WTC11 (cell line): ENCODE measurements around the gene TIMM10B. TPM values are rescaled to one million over a fixed set of nuclear protein-coding genes. Genes with fewer than 3 reads are reported as not detected.

ENCODE experiments used
- ATAC-seq: fragments of 200-7000 bp; cut with Tn5 transposase; 2 replicates; pipeline ENCODE4 v1.10.0; 2021; ENCODE audit warnings: mild to moderate bottlenecking, moderate library complexity
- CTCF ChIA-PET: fragments of 300-600 bp; sonication (Branson Sonifier 250); formaldehyde crosslinking; loops from one replicate; lab custom pipeline; 2021; ENCODE audit warnings: antibody characterized with exemption; lab: Charles Lee
- POLR2A ChIA-PET: fragments of 350-600 bp; sonication (Branson Sonifier 250); formaldehyde crosslinking; loops from one replicate; lab custom pipeline; 2021; ENCODE audit warnings: antibody characterized with exemption; lab: Charles Lee
- DNase-seq: peaks from one replicate; pipeline ENCODE4 v3.0.0; 2021; ENCODE audit warnings: low spot score
- H3K27ac Mint-ChIP-seq: 2 replicates; pipeline ENCODE4 v1.8.0; 2021; ENCODE audit warnings: mixed read lengths
- H3K27me3 Mint-ChIP-seq: 2 replicates; pipeline ENCODE4 v1.8.0; 2021; ENCODE audit warnings: low read depth, mild to moderate bottlenecking, moderate library complexity, mixed read lengths
- H3K36me3 Mint-ChIP-seq: 2 replicates; pipeline ENCODE4 v1.8.0; 2021; ENCODE audit warnings: mixed read lengths
- H3K4me1 Mint-ChIP-seq: 2 replicates; pipeline ENCODE4 v1.8.0; 2022; ENCODE audit warnings: mixed read lengths
- H3K4me3 Mint-ChIP-seq: 2 replicates; pipeline ENCODE4 v1.8.0; 2021; ENCODE audit warnings: mild to moderate bottlenecking, moderate library complexity, mixed read lengths
- H3K9me3 Mint-ChIP-seq: 2 replicates; pipeline ENCODE4 v1.8.0; 2021; ENCODE audit warnings: mixed read lengths
- CBFB ChIP-seq: sonication (generic); formaldehyde crosslinking; IDR thresholded peaks from 2 replicates; pipeline ENCODE4 v1.8.1; 2022; ENCODE audit warnings: mild to moderate bottlenecking, low read depth, missing genetic modification reagents
- EMX1 ChIP-seq: fragments of 250-450 bp; sonication (Bioruptor Pico); IDR thresholded peaks from 2 replicates; pipeline ENCODE4 v1.8.0; 2021; ENCODE audit warnings: mild to moderate bottlenecking
- ESRRA ChIP-seq: sonication (generic); formaldehyde crosslinking; IDR thresholded peaks from 2 replicates; pipeline ENCODE4 v1.8.1; 2022; ENCODE audit warnings: mild to moderate bottlenecking, missing genetic modification reagents, borderline replicate concordance
- FOXJ3 ChIP-seq: sonication (generic); formaldehyde crosslinking; IDR thresholded peaks from 2 replicates; pipeline ENCODE4 v1.9.0; 2021; ENCODE audit warnings: missing genetic modification reagents, mild to moderate bottlenecking, borderline replicate concordance
- GABPB1 ChIP-seq: sonication (generic); formaldehyde crosslinking; IDR thresholded peaks from 2 replicates; pipeline ENCODE4 v1.8.1; 2023; ENCODE audit warnings: mild to moderate bottlenecking, missing genetic modification reagents
- HMGA2 ChIP-seq: fragments of 250-450 bp; sonication (Bioruptor Pico); IDR thresholded peaks from 2 replicates; pipeline ENCODE4 v1.4.0; 2021; ENCODE audit warnings: mild to moderate bottlenecking, moderate library complexity
- NFATC4 ChIP-seq: fragments of 250-450 bp; sonication (Bioruptor Pico); IDR thresholded peaks from 2 replicates; pipeline ENCODE4 v1.9.0; 2021; ENCODE audit warnings: mild to moderate bottlenecking
- NFE2L1 ChIP-seq: sonication (generic); formaldehyde crosslinking; IDR thresholded peaks from 2 replicates; pipeline ENCODE4 v1.8.1; 2023; ENCODE audit warnings: missing genetic modification reagents
- NFYB ChIP-seq: sonication (generic); formaldehyde crosslinking; conservative IDR thresholded peaks from 2 replicates; pipeline ENCODE4 v1.8.0; 2022; ENCODE audit warnings: low read depth, missing genetic modification reagents
- NR2C2 ChIP-seq: sonication (generic); formaldehyde crosslinking; IDR thresholded peaks from 2 replicates; pipeline ENCODE4 v1.8.0; 2022; ENCODE audit warnings: mild to moderate bottlenecking, missing genetic modification reagents
- OVOL2 ChIP-seq: fragments of 250-450 bp; sonication (Bioruptor Pico); IDR thresholded peaks from 2 replicates; pipeline ENCODE4 v1.9.0; 2021; ENCODE audit warnings: mild to moderate bottlenecking, borderline replicate concordance
- SMAD3 ChIP-seq: sonication (generic); formaldehyde crosslinking; IDR thresholded peaks from 2 replicates; pipeline ENCODE4 v1.8.0; 2022; ENCODE audit warnings: missing genetic modification reagents, mild to moderate bottlenecking, borderline replicate concordance
- SP1 ChIP-seq: sonication (generic); formaldehyde crosslinking; conservative IDR thresholded peaks from 2 replicates; pipeline ENCODE4 v1.8.1; 2022; ENCODE audit warnings: missing genetic modification reagents
- ZNF138 ChIP-seq: sonication (generic); formaldehyde crosslinking; conservative IDR thresholded peaks from 2 replicates; pipeline ENCODE4 v1.8.1; 2022; ENCODE audit warnings: mild to moderate bottlenecking, moderate library complexity, missing genetic modification reagents
- ZNF317 ChIP-seq: sonication (generic); formaldehyde crosslinking; IDR thresholded peaks from 2 replicates; pipeline ENCODE4 v1.8.1; 2023; ENCODE audit warnings: low read depth, mild to moderate bottlenecking, moderate library complexity, missing genetic modification reagents, borderline replicate concordance
- total RNA-seq: library from RNA; stranded (reverse); gene quantifications from 3 replicates; pipeline ENCODE4 v1.2.3, GENCODE V29; 2021
- TF ChIP-seq, protein P1 (sequence below): sonication (generic); formaldehyde crosslinking; IDR thresholded peaks from 2 replicates; pipeline ENCODE4 v1.8.1; 2023; ENCODE audit warnings: mild to moderate bottlenecking, missing genetic modification reagents
- TF ChIP-seq, protein P2 (sequence below): sonication (generic); formaldehyde crosslinking; IDR thresholded peaks from 2 replicates; pipeline ENCODE4 v1.8.0; 2023; ENCODE audit warnings: mild to moderate bottlenecking, missing genetic modification reagents
- TF ChIP-seq, protein P3 (sequence below): fragments of 250-450 bp; sonication (Bioruptor Pico); IDR thresholded peaks from 2 replicates; pipeline ENCODE4 v1.9.0; 2021; ENCODE audit warnings: moderate library complexity, mild to moderate bottlenecking, inconsistent platforms, borderline replicate concordance
- TF ChIP-seq, protein P4 (sequence below): fragments of 250-450 bp; sonication (Bioruptor Pico); IDR thresholded peaks from 2 replicates; pipeline ENCODE4 v2.1.2; 2022; ENCODE audit warnings: mild to moderate bottlenecking, moderate library complexity
- TF ChIP-seq, protein P5 (sequence below): sonication (generic); formaldehyde crosslinking; IDR thresholded peaks from 2 replicates; pipeline ENCODE4 v1.8.0; 2022; ENCODE audit warnings: mild to moderate bottlenecking, missing genetic modification reagents
- TF ChIP-seq, protein P6 (sequence below): sonication (generic); formaldehyde crosslinking; IDR thresholded peaks from 2 replicates; pipeline ENCODE4 v1.8.1; 2022; ENCODE audit warnings: missing genetic modification reagents, borderline replicate concordance

Gene TIMM10B
- total RNA-seq, 1 experiment from 2014 or later, result 35.8 TPM

DNA sequence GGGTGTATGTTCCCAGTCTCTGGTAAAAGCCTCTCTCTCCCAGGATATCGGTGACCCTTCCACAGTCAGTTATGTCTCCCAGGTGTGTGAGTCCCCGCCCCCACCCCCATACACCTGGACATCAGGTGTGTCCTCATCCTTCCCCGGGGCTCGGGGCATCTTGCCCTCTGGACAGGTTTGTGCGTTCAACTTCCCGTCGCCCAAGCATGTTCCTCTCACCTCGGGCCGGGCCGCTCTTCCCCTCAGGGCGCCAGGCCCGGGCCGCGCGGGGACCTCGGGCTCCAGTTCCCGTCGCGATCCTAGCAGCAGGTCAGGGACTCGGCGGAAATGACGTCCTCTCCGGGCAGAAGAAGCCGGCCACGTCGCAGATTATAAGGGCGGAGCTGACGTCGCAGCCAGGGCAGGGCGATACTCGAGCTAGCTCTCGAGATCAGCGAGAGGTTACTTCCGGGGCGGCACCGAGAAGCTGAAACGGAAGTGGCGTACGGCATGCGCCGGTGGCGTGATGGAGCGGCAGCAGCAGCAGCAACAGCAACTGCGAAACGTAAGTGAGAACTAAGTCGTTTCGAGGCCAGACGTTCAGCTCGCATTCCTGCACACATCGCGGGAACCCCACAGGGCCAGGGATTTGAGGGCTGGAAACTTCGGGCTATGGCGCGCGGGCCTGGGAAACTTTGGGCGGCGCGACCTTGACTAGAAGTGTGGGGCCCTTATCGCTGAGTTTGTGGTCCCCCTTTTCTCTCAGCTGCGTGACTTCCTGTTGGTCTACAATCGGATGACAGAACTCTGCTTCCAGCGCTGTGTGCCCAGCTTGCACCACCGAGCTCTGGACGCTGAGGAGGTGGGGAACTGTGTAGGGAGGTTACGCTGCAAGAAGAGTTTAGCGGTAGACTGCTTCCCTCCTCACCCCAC, at the start of gene TIMM10B, which contains the start of gene ARFIP2 (continued):
- TF ChIP-seq, protein P1, sequence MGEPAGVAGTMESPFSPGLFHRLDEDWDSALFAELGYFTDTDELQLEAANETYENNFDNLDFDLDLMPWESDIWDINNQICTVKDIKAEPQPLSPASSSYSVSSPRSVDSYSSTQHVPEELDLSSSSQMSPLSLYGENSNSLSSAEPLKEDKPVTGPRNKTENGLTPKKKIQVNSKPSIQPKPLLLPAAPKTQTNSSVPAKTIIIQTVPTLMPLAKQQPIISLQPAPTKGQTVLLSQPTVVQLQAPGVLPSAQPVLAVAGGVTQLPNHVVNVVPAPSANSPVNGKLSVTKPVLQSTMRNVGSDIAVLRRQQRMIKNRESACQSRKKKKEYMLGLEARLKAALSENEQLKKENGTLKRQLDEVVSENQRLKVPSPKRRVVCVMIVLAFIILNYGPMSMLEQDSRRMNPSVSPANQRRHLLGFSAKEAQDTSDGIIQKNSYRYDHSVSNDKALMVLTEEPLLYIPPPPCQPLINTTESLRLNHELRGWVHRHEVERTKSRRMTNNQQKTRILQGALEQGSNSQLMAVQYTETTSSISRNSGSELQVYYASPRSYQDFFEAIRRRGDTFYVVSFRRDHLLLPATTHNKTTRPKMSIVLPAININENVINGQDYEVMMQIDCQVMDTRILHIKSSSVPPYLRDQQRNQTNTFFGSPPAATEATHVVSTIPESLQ (CRISPR knock-in tag), result no peak
- TF ChIP-seq, protein P2, sequence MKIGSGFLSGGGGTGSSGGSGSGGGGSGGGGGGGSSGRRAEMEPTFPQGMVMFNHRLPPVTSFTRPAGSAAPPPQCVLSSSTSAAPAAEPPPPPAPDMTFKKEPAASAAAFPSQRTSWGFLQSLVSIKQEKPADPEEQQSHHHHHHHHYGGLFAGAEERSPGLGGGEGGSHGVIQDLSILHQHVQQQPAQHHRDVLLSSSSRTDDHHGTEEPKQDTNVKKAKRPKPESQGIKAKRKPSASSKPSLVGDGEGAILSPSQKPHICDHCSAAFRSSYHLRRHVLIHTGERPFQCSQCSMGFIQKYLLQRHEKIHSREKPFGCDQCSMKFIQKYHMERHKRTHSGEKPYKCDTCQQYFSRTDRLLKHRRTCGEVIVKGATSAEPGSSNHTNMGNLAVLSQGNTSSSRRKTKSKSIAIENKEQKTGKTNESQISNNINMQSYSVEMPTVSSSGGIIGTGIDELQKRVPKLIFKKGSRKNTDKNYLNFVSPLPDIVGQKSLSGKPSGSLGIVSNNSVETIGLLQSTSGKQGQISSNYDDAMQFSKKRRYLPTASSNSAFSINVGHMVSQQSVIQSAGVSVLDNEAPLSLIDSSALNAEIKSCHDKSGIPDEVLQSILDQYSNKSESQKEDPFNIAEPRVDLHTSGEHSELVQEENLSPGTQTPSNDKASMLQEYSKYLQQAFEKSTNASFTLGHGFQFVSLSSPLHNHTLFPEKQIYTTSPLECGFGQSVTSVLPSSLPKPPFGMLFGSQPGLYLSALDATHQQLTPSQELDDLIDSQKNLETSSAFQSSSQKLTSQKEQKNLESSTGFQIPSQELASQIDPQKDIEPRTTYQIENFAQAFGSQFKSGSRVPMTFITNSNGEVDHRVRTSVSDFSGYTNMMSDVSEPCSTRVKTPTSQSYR (CRISPR knock-in tag), result peak; percentile 20; the same call in 1 of the 2 replicates
- TF ChIP-seq, protein P3, sequence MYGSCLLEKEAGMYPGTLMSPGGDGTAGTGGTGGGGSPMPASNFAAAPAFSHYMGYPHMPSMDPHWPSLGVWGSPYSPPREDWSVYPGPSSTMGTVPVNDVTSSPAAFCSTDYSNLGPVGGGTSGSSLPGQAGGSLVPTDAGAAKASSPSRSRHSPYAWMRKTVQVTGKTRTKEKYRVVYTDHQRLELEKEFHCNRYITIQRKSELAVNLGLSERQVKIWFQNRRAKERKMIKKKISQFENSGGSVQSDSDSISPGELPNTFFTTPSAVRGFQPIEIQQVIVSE (CRISPR knock-in tag), result no peak
- TF ChIP-seq NFE2L1 (CRISPR knock-in tag) (no peak), OVOL2 (CRISPR knock-in tag) (no peak), SP1 (peak; percentile 98), SMAD3 (no peak), NFYB (CRISPR knock-in tag) (peak; percentile 8; the same call in 1 of the 2 replicates), EMX1 (CRISPR knock-in tag) (no peak), NR2C2 (CRISPR knock-in tag) (no peak), CBFB (CRISPR knock-in tag) (0 out of 2 replicates have a peak, but pooled peaks have one; percentile 27), NFATC4 (CRISPR knock-in tag) (no peak), ZNF138 (no peak), HMGA2 (CRISPR knock-in tag) (no peak), ZNF317 (CRISPR knock-in tag) (no peak), ESRRA (CRISPR knock-in tag) (0 out of 2 replicates have a peak, but pooled peaks have one; percentile 53), FOXJ3 (CRISPR knock-in tag) (no peak), GABPB1 (CRISPR knock-in tag) (peak; percentile 82)
- TF ChIP-seq, protein P4, sequence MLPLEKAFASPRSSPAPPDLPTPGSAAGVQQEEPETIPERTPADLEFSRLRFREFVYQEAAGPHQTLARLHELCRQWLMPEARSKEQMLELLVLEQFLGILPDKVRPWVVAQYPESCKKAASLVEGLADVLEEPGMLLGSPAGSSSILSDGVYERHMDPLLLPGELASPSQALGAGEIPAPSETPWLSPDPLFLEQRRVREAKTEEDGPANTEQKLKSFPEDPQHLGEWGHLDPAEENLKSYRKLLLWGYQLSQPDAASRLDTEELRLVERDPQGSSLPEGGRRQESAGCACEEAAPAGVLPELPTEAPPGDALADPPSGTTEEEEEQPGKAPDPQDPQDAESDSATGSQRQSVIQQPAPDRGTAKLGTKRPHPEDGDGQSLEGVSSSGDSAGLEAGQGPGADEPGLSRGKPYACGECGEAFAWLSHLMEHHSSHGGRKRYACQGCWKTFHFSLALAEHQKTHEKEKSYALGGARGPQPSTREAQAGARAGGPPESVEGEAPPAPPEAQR (CRISPR knock-in tag), result no peak

DNA sequence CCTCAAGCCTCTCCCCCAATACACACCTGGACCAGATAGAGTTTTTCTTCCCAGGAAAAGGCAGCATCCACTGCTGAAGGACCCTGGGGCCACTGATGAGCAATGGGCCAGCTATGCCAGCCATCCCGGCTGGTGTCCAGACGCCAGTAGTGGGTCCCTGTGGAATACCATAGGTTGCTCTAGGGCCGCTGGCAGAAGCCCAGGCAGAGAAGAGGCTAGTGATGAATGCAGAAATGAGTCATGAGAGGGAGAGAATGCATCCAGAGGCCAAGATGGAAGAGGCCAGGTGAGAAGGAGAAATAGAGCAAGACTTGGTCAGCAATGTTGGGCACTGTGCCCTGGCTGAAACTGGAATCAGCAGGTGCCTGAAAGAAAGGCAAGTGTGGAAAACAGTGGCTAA, 49.4 kb upstream of the TIMM10B start:
- ChIA-PET CTCF (interaction anchor here (2.7 to 2.9 kb wide), 2 partner anchors 12 to 53 kb away, joined by 21 to 23 read pairs; no protein-coding TSS in a partner anchor), POLR2A (no interaction called here)
- DNase-seq (no peak), ATAC-seq (no peak)
- no peaks in the 10 kb centered on the region for H3K9me3 Mint-ChIP-seq
- peaks cover 8% of the 10 kb centered on the region for H3K27me3 Mint-ChIP-seq
- H3K27ac Mint-ChIP-seq, result no peak overlapping the region
- no peaks in the 10 kb centered on the region for H3K36me3 Mint-ChIP-seq
- TF ChIP-seq, protein P5, sequence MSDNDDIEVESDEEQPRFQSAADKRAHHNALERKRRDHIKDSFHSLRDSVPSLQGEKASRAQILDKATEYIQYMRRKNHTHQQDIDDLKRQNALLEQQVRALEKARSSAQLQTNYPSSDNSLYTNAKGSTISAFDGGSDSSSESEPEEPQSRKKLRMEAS, result no peak
- no peak for TF ChIP-seq NFATC4 (CRISPR knock-in tag)
- TF ChIP-seq, protein P6, sequence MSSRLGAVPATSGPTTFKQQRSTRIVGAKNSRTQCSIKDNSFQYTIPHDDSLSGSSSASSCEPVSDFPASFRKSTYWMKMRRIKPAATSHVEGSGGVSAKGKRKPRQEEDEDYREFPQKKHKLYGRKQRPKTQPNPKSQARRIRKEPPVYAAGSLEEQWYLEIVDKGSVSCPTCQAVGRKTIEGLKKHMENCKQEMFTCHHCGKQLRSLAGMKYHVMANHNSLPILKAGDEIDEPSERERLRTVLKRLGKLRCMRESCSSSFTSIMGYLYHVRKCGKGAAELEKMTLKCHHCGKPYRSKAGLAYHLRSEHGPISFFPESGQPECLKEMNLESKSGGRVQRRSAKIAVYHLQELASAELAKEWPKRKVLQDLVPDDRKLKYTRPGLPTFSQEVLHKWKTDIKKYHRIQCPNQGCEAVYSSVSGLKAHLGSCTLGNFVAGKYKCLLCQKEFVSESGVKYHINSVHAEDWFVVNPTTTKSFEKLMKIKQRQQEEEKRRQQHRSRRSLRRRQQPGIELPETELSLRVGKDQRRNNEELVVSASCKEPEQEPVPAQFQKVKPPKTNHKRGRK, result no peak
- peaks cover 7% of the 10 kb centered on the region for H3K4me1 Mint-ChIP-seq
- H3K4me3 Mint-ChIP-seq, result no peak overlapping the region
